ENCODE results near the gene KCNG2. TPM values are rescaled to one million over a fixed set of nuclear protein-coding genes. Genes with fewer than 3 reads are reported as not detected.

KCNG2 gene
- total and polyA plus RNA-seq, 2 of the 4 experiments (the other 2 are of a cell fraction) = not detected

- H3K79me1 ChIP-seq (ENCODE audit: low read depth in 1 of 2, low read length in 2 of 2) = no peaks in the 10 kb centered on the region
- intact Hi-C loops (cut with micrococcal nuclease) (no loop called here), in situ Hi-C loops (cut with MboI; ENCODE audit: low sequenced_read_pairs) (no loop called here), dilution Hi-C loops (cut with HindIII; ENCODE audit: low sequenced_read_pairs, unreplicated experiment) (no loop called here)
- no peak overlapping the region for H2BK120ac ChIP-seq (ENCODE audit: low read depth, low read length)
- no peak overlapping the region for H4K5ac ChIP-seq (ENCODE audit: low read depth, low read length)
- no peak overlapping the region for H3K4me2 ChIP-seq (ENCODE audit: low read depth, low read length)
- H3K9me3 ChIP-seq (ENCODE audit: control insufficient read depth, insufficient read depth, low read length) = peaks cover 23% of the 10 kb centered on the region
- ChIA-PET CTCF (no interaction called here), POLR2A (ENCODE audit: unreplicated experiment) (no interaction called here)
- H3K56ac ChIP-seq (ENCODE audit: extremely low read depth, insufficient read depth, low read length) = no peak overlapping the region
- H2BK5ac ChIP-seq (ENCODE audit: low read depth, low read length, poor library complexity, severe bottlenecking) = no peak overlapping the region
- 89% methylated on average over 11 of the region's 29 CpGs; no CpG with 5 or more reads in 1 of the 2 experiments for WGBS, 2 experiments (ENCODE audit: extremely low coverage in 2 of 2, insufficient read length in 1 of 2)
- H3K9me1 ChIP-seq (ENCODE audit: insufficient read depth, low read length) = no peaks in the 10 kb centered on the region
- no peak overlapping the region for H3K23ac ChIP-seq (ENCODE audit: low read depth, low read length)
- H3K36me3 ChIP-seq (ENCODE audit: control insufficient read depth, insufficient read depth, low read length) = no peaks in the 10 kb centered on the region
- H3K27ac ChIP-seq (ENCODE audit: insufficient read depth, low read length) = no peak overlapping the region
- no peak overlapping the region for H2BK15ac ChIP-seq (ENCODE audit: low read depth, low read length)
- no peak overlapping the region for H3K9ac ChIP-seq (ENCODE audit: low read depth, low read length)
- no peak overlapping the region for H2AFZ ChIP-seq (replicated peaks; ENCODE audit: low read length, poor library complexity)
- ATAC-seq (ENCODE audit: low read depth) = no peak
- H2BK20ac ChIP-seq (ENCODE audit: low read depth, low read length) = no peak overlapping the region
- BruUV-seq (replicated peaks) = no TSS peak
- DNase-seq = no peak
- H4K91ac ChIP-seq (ENCODE audit: insufficient read depth, low read depth, low read length) = no peak overlapping the region
- no peak overlapping the region for H3K14ac ChIP-seq (replicated peaks; ENCODE audit: low read depth, low read length)
- H4K8ac ChIP-seq (ENCODE audit: low read depth in 2 of 2, low read length in 2 of 2) = no peak overlapping the region
- no peaks in the 10 kb centered on the region for H4K20me1 ChIP-seq (ENCODE audit: insufficient read depth, low read length)
- TF ChIP-seq BHLHE40 (IDR thresholded peaks at IDR 0.05; ENCODE audit: low read depth, low read length) (no peak), CEBPB (IDR thresholded peaks at IDR 0.05; ENCODE audit: low read depth, low read length) (no peak), MAZ (IDR thresholded peaks at IDR 0.05; ENCODE audit: borderline replicate concordance, low read depth, low read length) (no peak), NFE2L2 (IDR thresholded peaks at IDR 0.05; ENCODE audit: low read depth, low read length) (no peak), RCOR1 (IDR thresholded peaks at IDR 0.05; ENCODE audit: insufficient replicate concordance, low read length) (no peak), CHD1 (IDR thresholded peaks at IDR 0.05; ENCODE audit: low read depth, low read length) (no peak)
- no peak overlapping the region for H3K4ac ChIP-seq (ENCODE audit: low read depth, low read length)
- H3K18ac ChIP-seq (ENCODE audit: low read depth, low read length) = no peak overlapping the region
- no peak overlapping the region for H2AK9ac ChIP-seq (replicated peaks; ENCODE audit: low read depth, low read length, poor library complexity)
- no peak overlapping the region for H3K4me3 ChIP-seq (ENCODE audit: insufficient read depth, low read depth, low read length)
- H3K4me1 ChIP-seq (ENCODE audit: control insufficient read depth, insufficient read depth, low read length) = no peaks in the 10 kb centered on the region
- no peaks in the 10 kb centered on the region for H3K27me3 ChIP-seq (ENCODE audit: control insufficient read depth, insufficient read depth, low read length)
- H2AK5ac ChIP-seq (ENCODE audit: low read depth, low read length) = no peak overlapping the region
Measured at GRCh38 chr18:79884294-79884962, 86.7 kb downstream of the KCNG2 start.

All from IMR-90 (cell line).